ENCODE measurements around the gene EYA4. TPM values are rescaled to one million over a fixed set of nuclear protein-coding genes. Genes with fewer than 3 reads are reported as not detected.

The EYA4 gene
- total and polyA plus RNA-seq, 2 of the 4 experiments (the other 2 are of a cell fraction), result 5.7 to 11.1 TPM

DNA sequence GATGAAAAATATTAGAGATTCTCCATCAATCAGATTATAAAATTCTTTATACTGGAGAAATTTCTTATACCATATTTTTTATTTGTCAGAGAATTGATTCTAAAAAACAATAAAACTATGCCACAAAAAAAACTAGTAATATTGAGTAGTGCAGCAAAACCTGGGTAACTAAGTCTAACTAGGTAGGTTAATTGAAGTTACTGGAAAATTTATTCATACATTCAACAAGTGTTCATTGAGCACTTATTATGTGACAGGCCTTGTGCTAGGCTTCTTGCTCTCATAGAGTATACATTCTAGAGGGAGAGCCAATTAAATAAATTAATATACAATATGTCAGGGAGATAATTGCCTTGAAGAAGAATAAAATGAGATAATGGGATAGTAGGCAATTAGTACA, 189.4 kb downstream of the EYA4 start:
- intact Hi-C loops (cut with micrococcal nuclease), result no loop called here

More for the DNA sequence above, 189.4 kb downstream of the EYA4 start:
- no peak for TF ChIP-seq RFX5 (IDR thresholded peaks at IDR 0.05; ENCODE audit: low read depth, low read length)
- TF ChIP-seq CHD1 (IDR thresholded peaks at IDR 0.05; ENCODE audit: low read depth, low read length), result no peak
- TF ChIP-seq, protein P1, sequence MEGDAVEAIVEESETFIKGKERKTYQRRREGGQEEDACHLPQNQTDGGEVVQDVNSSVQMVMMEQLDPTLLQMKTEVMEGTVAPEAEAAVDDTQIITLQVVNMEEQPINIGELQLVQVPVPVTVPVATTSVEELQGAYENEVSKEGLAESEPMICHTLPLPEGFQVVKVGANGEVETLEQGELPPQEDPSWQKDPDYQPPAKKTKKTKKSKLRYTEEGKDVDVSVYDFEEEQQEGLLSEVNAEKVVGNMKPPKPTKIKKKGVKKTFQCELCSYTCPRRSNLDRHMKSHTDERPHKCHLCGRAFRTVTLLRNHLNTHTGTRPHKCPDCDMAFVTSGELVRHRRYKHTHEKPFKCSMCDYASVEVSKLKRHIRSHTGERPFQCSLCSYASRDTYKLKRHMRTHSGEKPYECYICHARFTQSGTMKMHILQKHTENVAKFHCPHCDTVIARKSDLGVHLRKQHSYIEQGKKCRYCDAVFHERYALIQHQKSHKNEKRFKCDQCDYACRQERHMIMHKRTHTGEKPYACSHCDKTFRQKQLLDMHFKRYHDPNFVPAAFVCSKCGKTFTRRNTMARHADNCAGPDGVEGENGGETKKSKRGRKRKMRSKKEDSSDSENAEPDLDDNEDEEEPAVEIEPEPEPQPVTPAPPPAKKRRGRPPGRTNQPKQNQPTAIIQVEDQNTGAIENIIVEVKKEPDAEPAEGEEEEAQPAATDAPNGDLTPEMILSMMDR (conservative IDR thresholded peaks at IDR 0.05; ENCODE audit: low read depth, low read length), result no peak
- TF ChIP-seq RAD21 (IDR thresholded peaks at IDR 0.05; ENCODE audit: low read length), result no peak
- no peak for TF ChIP-seq SMC3 (IDR thresholded peaks at IDR 0.05; ENCODE audit: low read depth, low read length)
- TF ChIP-seq RCOR1 (IDR thresholded peaks at IDR 0.05; ENCODE audit: insufficient replicate concordance, low read length), result no peak
- TF ChIP-seq POLR2A (IDR thresholded peaks at IDR 0.05; ENCODE audit: low read depth, low read length), result no peak
- TF ChIP-seq MAZ (IDR thresholded peaks at IDR 0.05; ENCODE audit: borderline replicate concordance, low read depth, low read length), result no peak
- no peak for TF ChIP-seq FOS (IDR thresholded peaks at IDR 0.05; ENCODE audit: low read depth, low read length)
- ATAC-seq (ENCODE audit: low read depth), result no peak
- CTCF ChIA-PET, result no interaction called here
- in situ Hi-C loops (cut with MboI; ENCODE audit: low sequenced_read_pairs), result no loop called here
- H3K4me1 ChIP-seq (ENCODE audit: control insufficient read depth, insufficient read depth, low read length), result no peaks in the 10 kb centered on the region
- H2AK9ac ChIP-seq (replicated peaks; ENCODE audit: low read depth, low read length, poor library complexity), result no peak overlapping the region
- H3K27me3 ChIP-seq (ENCODE audit: control insufficient read depth, insufficient read depth, low read length), result no peaks in the 10 kb centered on the region
- peaks cover 3 to 6% of the 10 kb centered on the region in 2 experiments; a peak in 3 of 4 replicates for H3K79me1 ChIP-seq (ENCODE audit: low read depth in 1 of 2, low read length in 2 of 2)
- no peak overlapping the region for H3K4ac ChIP-seq (ENCODE audit: low read depth, low read length)
- dilution Hi-C loops (cut with HindIII; ENCODE audit: low sequenced_read_pairs, unreplicated experiment), result no loop called here
- no peak overlapping the region for H3K18ac ChIP-seq (ENCODE audit: low read depth, low read length)
- H3K4me3 ChIP-seq (ENCODE audit: insufficient read depth, low read depth, low read length), result no peak overlapping the region
- H2BK5ac ChIP-seq (ENCODE audit: low read depth, low read length, poor library complexity, severe bottlenecking), result no peak overlapping the region
- no peak overlapping the region for H2BK120ac ChIP-seq (ENCODE audit: low read depth, low read length)
- no peak overlapping the region for H4K8ac ChIP-seq (ENCODE audit: low read depth in 2 of 2, low read length in 2 of 2)
- H4K5ac ChIP-seq (ENCODE audit: low read depth, low read length), result no peak overlapping the region
- no peak overlapping the region for H3K23ac ChIP-seq (ENCODE audit: low read depth, low read length)
- H2BK20ac ChIP-seq (ENCODE audit: low read depth, low read length), result no peak overlapping the region
- no peak overlapping the region for H2AFZ ChIP-seq (replicated peaks; ENCODE audit: low read length, poor library complexity)
- no peak overlapping the region for H3K4me2 ChIP-seq (ENCODE audit: low read depth, low read length)
- H4K91ac ChIP-seq (ENCODE audit: insufficient read depth, low read depth, low read length), result no peak overlapping the region
- H4K20me1 ChIP-seq (ENCODE audit: insufficient read depth, low read length), result peaks cover 2% of the 10 kb centered on the region
- H3K9me1 ChIP-seq (ENCODE audit: insufficient read depth, low read length), result peaks cover 3% of the 10 kb centered on the region
- no peak for DNase-seq
- H3K27ac ChIP-seq (ENCODE audit: insufficient read depth, low read length), result no peak overlapping the region
- no peaks in the 10 kb centered on the region for H3K9me3 ChIP-seq (ENCODE audit: control insufficient read depth, insufficient read depth, low read length)
- POLR2A ChIA-PET (ENCODE audit: unreplicated experiment), result no interaction called here
- no peak overlapping the region for H3K14ac ChIP-seq (replicated peaks; ENCODE audit: low read depth, low read length)
- no peak overlapping the region for H3K9ac ChIP-seq (ENCODE audit: low read depth, low read length)
- no peak overlapping the region for H3K56ac ChIP-seq (ENCODE audit: extremely low read depth, insufficient read depth, low read length)
- H3K36me3 ChIP-seq (ENCODE audit: control insufficient read depth, insufficient read depth, low read length), result no peaks in the 10 kb centered on the region; the same call in 1 of the 2 replicates
- no peak overlapping the region for H2AK5ac ChIP-seq (ENCODE audit: low read depth, low read length)
- H2BK15ac ChIP-seq (ENCODE audit: low read depth, low read length), result no peak overlapping the region
- no TSS peak for BruUV-seq (replicated peaks)

Data from IMR-90 (cell line).